Duodenal mucosa (tissue), 2 donors: ENCODE measurements around the gene GDF9.
A peak's percentile ranks its signal among the peaks of the same experiment; 100 is the strongest.

ENCODE experiments used
- H3K27ac ChIP-seq: one replicate; pipeline ENCODE4 v1.7.0; 2013; ENCODE audit warnings: low read depth, low read length
- H3K27me3 ChIP-seq, 2 donors: one replicate each; pipeline ENCODE4 v1.7.0; 2013; ENCODE audit warnings: low read length in 2 of 2, control low read depth in 1 of 2; ENCODE audit not compliant: insufficient read depth in 2 of 2, control insufficient read depth in 1 of 2
- H3K36me3 ChIP-seq, 2 donors: one replicate each; pipeline ENCODE4 v1.7.0; 2013; ENCODE audit warnings: low read length in 2 of 2, control low read depth in 1 of 2; ENCODE audit not compliant: insufficient read depth in 2 of 2, control insufficient read depth in 1 of 2
- H3K4me1 ChIP-seq, 2 donors: one replicate each; pipeline ENCODE4 v1.7.0; 2013; ENCODE audit warnings: low read length in 2 of 2, control low read depth in 1 of 2; ENCODE audit not compliant: insufficient read depth in 2 of 2, control insufficient read depth in 1 of 2
- H3K4me3 ChIP-seq, 2 donors: one replicate each; pipeline ENCODE4 v1.7.0; 2013; ENCODE audit warnings: low read length in 2 of 2, low read depth in 1 of 2
- H3K9ac ChIP-seq, 2 donors: one replicate each; pipeline ENCODE4 v1.7.0; 2013; ENCODE audit warnings: low read length in 2 of 2, low read depth in 1 of 2
- H3K9me3 ChIP-seq, 2 donors: one replicate each; pipeline ENCODE4 v1.7.0; 2013; ENCODE audit warnings: low read length in 2 of 2, control low read depth in 1 of 2; ENCODE audit not compliant: control insufficient read depth in 1 of 2

GDF9 gene

GRCh38 chr5:132828846-132829494 lies 37.3 kb downstream of the GDF9 start:
- H3K4me1 ChIP-seq = peaks cover 21 to 24% of the 10 kb centered on the region in 2 donors
- H3K27me3 ChIP-seq = peaks cover 0 to 6% of the 10 kb centered on the region in 2 donors
- H3K9ac ChIP-seq = peak overlapping the region; percentile 76 to 93
- H3K36me3 ChIP-seq = peaks cover 4% of the 10 kb centered on the region in 2 donors
- no peak overlapping the region for H3K27ac ChIP-seq
- no peaks in the 10 kb centered on the region for H3K9me3 ChIP-seq
- peak overlapping the region; percentile 76 to 79 for H3K4me3 ChIP-seq

GRCh38 chr5:132827943-132828673 lies 38.2 kb downstream of the GDF9 start:
- Histone ChIP-seq H3K4me3 (no peak overlapping the region), H3K9me3 (no peaks in the 10 kb centered on the region), H3K36me3 (peaks cover 4 to 8% of the 10 kb centered on the region in 2 donors), H3K9ac (no peak overlapping the region), H3K27me3 (peaks cover 0 to 6% of the 10 kb centered on the region in 2 donors), H3K27ac (no peak overlapping the region), H3K4me1 (peaks cover 21 to 24% of the 10 kb centered on the region in 2 donors)

- Histone ChIP-seq H3K4me3 (no peak overlapping the region), H3K27ac (no peak overlapping the region), H3K9ac (no peak overlapping the region), H3K27me3 (peaks cover 0 to 6% of the 10 kb centered on the region in 2 donors), H3K36me3 (peaks cover 4 to 8% of the 10 kb centered on the region in 2 donors), H3K4me1 (peaks cover 20 to 22% of the 10 kb centered on the region in 2 donors), H3K9me3 (no peaks in the 10 kb centered on the region)
These were observed 39.7 kb downstream of the GDF9 start for GRCh38 chr5:132826424-132827082.

GRCh38 chr5:132825834-132826391 lies 40.4 kb downstream of the GDF9 start:
- Histone ChIP-seq H3K4me3 (no peak overlapping the region), H3K27me3 (peaks cover 0 to 6% of the 10 kb centered on the region in 2 donors), H3K9ac (no peak overlapping the region)

GRCh38 chr5:132825033-132825833 lies 41.0 kb downstream of the GDF9 start:
- Histone ChIP-seq H3K4me1 (peaks cover 14 to 16% of the 10 kb centered on the region in 2 donors), H3K4me3 (no peak overlapping the region), H3K27ac (no peak overlapping the region), H3K9ac (no peak overlapping the region), H3K9me3 (no peaks in the 10 kb centered on the region), H3K27me3 (peaks cover 0 to 6% of the 10 kb centered on the region in 2 donors), H3K36me3 (peaks cover 4 to 8% of the 10 kb centered on the region in 2 donors)

More at GRCh38 chr5:132825834-132826391, 40.4 kb downstream of the GDF9 start:
- no peaks in the 10 kb centered on the region for H3K9me3 ChIP-seq
- peaks cover 4 to 8% of the 10 kb centered on the region in 2 donors for H3K36me3 ChIP-seq
- peaks cover 14 to 16% of the 10 kb centered on the region in 2 donors for H3K4me1 ChIP-seq
- H3K27ac ChIP-seq = no peak overlapping the region

- peaks cover 10 to 21% of the 10 kb centered on the region in 2 donors for H3K4me1 ChIP-seq
- no peak overlapping the region for H3K27ac ChIP-seq
- peaks cover 4 to 8% of the 10 kb centered on the region in 2 donors for H3K36me3 ChIP-seq
- H3K9ac ChIP-seq = no peak overlapping the region
- H3K9me3 ChIP-seq = no peaks in the 10 kb centered on the region
- peaks cover 0 to 4% of the 10 kb centered on the region in 2 donors for H3K27me3 ChIP-seq
- no peak overlapping the region for H3K4me3 ChIP-seq
These were observed 41.8 kb downstream of the GDF9 start for GRCh38 chr5:132824426-132824825.

GRCh38 chr5:132823481-132824050 lies 42.7 kb downstream of the GDF9 start:
- no peak overlapping the region for H3K9ac ChIP-seq
- H3K9me3 ChIP-seq = no peaks in the 10 kb centered on the region
- H3K27ac ChIP-seq = no peak overlapping the region
- H3K4me1 ChIP-seq = peaks cover 6 to 16% of the 10 kb centered on the region in 2 donors
- H3K36me3 ChIP-seq = peaks cover 4 to 8% of the 10 kb centered on the region in 2 donors
- H3K27me3 ChIP-seq = peaks cover 0 to 3% of the 10 kb centered on the region in 2 donors
- H3K4me3 ChIP-seq = no peak overlapping the region

- Histone ChIP-seq H3K27ac (no peak overlapping the region), H3K9me3 (no peaks in the 10 kb centered on the region), H3K4me3 (no peak overlapping the region), H3K4me1 (peaks cover 7 to 17% of the 10 kb centered on the region in 2 donors), H3K9ac (peak overlapping the region in 1 of 2 donors; percentile 32), H3K36me3 (peaks cover 4 to 8% of the 10 kb centered on the region in 2 donors), H3K27me3 (peaks cover 0 to 3% of the 10 kb centered on the region in 2 donors)
These were observed 43.4 kb downstream of the GDF9 start for GRCh38 chr5:132822650-132823480.
